GM15510 (cell line): Measurements from ENCODE around the gene RFC5.

ENCODE experiments used
- POLR2A ChIP-seq: IDR thresholded peaks from 3 replicates; pipeline ENCODE4 v1.6.1; 2011; ENCODE audit warnings: borderline replicate concordance; ENCODE audit not compliant: insufficient read length; ENCODE audit errors: extremely low read depth

RFC5 gene

DNA sequence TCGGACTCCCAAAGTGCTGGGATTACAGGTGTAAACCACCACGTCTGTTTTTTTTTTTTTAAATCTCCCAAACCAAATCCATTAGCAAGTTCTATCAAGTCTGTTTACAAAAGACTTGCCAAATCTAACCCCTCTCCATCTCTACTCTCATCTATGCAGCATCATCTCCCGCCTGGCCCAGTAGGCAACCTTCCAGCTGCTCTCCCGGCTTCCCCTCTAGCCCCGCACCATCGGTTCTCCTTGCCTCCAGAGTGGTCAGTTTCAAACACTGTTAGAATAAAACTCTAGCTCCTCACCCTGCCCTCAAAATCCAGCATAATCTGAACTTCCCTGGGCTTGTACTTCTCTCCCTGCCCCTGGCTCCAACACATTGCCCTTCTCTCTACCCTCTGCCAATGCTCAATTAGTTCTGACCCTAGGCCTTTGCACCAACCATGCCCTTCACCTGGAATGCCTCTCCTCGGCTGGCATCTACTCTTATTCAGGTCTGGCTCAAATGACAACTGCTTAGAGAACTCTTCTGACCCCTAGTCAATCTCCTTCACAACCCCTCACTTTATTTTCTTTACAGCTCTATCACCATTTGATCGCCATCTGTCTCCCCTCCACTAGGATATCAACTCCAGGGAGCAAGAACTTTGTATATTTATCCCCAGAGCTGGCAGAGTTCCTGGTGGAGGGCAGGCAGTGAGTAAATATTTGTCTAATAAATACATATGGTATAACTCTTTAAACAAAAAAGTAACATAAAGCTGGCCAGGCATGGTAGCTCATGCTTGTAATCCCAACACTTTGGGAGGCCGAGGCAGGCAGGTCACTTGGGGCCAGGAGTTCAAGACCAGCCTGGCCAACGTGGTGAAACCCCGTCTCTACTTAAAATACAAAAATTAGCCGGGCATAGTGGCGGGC, 39.6 kb downstream of the RFC5 start:
- no peak for TF ChIP-seq POLR2A

DNA sequence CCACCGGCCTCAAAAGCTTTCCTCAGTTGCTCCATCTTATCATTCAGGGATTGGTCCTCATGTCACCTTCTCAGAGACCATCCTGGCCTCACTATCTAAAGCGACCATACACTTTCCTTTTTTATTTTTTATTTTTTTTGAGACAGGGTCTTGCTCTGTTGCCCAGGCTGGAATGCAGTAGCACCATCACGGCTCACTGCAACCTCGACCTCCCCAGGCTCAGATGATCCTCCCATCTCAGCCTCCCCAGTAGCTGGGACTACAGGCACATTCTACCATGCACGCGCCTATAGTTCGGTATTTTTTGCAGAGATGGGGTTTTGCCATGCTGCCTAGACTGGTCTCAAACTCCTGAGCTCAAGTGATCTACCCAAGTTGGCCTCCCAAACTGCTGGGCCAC, 41.7 kb downstream of the RFC5 start:
- no peak for TF ChIP-seq POLR2A

DNA sequence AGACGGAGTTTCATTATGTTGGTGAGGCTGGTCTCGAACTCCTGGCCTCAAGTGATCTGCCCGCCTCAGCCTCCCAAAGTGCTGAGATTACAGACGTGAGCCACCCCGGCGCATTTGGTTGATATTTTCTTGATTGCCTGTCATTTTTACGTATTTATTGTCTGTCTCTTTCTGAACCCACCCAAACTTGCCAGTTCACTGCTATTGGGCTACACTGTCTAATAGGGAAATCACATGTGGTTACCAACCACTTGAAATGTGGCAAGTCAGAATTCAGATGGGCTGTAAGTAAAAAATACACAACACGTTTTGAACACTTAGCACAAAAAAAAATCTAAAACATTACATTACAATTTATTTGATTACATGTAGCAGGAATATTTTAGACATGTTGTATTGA, 42.4 kb downstream of the RFC5 start:
- no peak for TF ChIP-seq POLR2A

DNA sequence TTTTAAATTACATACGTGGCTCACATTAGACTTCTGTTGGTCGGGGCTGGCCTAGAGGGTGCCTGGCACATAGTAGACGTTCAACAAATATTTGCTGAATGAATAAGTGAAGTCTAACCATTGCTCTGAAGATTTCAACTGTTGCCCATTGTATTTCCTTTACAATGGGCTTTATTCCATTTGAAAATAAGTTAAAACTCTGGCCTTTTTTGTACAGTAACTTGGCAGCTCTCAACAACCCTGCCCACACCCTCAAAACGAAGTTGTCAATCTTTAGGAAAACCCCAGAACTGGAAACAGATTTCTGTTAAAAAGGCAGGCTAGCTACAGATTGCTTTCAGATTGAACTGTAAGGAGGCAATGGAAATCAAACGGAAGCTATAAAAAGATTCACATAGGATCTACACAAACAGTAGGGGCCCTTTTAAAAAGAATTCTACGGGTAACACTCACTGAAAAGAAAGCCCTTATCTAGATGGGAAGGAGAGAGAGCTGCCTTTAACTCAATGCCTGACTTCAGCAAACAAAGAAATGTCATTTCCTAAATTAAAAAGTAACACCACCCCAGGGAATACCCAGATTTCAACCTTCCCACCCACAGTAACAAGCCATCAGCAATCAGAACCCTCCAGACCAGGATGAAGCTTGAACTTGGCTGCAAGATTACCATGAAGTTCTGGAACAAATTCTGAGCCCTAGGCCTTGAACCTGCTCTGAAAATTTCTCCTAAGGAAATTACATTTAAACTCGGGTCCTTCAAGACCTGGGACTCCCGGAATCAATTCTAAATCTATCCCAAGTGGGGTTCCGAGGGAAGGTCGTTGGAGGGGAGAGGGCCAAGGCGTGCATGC, 43.1 kb downstream of the RFC5 start:
- no peak for TF ChIP-seq POLR2A

DNA sequence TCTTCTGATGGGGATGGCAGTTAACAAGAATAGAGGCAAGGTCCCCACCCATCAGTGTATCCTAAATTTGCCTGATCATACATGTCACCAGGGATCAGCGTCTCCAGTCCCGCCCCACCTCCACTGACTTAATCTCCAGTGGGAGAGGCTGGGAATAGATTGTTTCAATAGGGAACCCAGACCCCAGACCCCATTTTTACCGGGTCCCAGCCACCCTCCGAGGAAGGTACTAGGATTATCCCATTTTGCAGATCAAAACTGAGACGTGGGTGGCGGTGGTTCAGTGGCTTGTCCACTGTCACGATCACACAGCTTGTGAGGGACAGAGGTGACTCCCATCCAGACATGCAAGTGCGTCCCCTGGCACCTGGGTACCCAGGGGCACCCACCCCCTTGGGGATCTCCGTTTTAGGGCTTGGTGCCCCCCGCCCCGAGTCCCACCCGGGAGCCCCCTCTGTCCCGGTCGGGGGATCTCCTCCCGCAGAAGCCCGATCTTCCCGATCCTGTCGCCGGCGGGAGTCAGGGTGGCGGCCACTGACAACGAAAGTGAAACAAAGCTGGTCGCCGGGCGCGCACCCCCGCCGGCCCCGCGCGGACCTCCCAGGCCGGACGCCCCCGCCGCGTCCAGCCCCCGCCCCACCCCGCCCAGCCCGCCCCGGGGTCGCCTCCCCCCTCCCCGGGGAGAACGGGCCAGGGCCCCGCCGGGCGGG, 44.0 kb downstream of the RFC5 start:
- TF ChIP-seq POLR2A: no peak

DNA sequence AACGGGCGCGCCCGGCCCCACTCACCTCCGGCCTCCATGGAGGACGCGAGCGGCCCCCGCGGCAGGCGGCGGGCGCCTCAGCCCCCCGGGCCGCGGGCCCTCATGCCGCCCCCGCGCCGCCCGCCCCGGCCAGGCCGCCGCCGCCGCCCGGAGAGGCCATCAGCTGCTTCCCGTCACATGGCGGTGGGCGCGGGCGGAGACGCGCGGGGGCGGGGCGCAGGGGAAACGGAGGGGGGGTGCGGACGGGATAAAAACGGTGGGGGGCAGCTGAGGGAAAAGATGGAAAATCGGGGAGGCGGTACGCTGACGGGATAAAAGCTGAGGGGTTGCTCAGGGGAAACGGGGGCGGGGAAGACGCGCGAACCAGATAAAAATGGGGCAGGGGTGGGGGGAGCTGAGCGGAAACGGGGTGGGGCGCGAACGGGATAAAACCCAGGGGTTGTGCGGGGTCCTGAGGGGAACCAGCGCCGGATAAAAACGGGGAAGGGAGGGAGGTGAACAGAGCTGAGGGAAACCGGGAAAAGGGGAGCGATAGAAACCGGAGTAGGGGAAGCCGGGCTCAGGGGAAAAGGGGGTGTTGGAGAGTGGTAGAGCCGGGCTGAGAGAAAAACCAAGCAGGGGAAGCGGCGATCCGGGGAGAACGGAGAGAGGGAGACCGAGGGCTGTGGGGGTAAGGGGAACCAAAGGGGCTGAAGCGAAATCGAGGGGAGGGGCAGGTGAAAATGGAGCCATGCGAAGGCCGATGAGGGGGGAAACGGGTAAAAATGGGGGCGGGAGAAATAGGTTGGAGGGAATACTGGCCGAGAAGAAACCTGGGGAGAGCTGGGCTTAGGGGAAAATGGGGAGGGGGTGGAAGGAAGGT, 44.7 kb downstream of the RFC5 start, which contains the start of gene WSB2:
TSS of gene WSB2 (minus strand) at position 169 of the 862 bp plus-strand sequence. CDS start at position 38, 131 bp downstream.
- TF ChIP-seq POLR2A: no peak

DNA sequence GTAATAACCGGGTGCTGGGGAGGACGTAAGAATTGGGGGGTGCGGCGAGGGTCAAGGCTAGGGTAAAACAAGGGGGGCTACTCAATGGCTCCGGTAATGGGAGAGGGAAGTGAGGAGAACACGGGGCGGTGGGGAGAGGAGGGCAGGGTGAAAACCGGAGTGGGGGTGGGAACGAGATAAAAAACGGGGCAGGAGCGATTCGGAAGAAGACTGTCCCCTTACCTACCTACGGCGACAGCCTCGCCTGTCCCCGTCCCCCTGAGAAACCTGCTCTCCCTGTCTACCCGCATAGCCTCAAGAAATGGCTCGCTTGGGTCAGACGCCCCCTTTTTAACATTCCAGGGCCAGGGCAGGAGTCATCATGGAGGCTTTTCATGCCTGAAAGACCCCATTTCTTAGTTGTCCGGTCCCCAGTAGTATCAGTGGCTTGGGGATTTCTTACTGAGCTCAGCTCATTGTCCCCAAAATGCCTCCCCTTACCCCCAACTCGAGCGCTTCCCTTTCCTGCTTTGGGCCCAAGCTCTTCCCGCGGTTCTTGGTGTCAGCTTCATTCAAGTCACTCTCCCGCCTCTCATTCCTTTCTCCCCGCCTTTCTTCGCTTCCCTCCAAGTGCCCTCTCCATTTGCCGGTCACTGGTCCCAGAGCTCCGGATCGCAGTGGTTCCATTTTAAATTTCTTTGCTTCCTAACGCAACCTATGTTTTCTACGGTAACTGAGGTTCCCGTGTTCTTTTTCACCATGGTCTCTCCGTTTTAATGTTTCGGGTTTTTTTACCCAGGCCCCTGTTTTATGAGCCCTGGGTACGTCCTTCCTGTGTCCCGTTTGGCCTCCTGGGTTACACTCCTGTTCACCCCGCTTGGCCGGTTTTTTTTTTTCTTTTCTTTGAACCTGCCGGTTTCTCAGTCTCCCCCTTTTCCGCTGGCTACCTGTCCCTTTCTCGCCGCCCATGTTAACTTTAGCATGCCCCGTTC, 45.7 kb downstream of the RFC5 start:
- peak; percentile 54 for TF ChIP-seq POLR2A

DNA sequence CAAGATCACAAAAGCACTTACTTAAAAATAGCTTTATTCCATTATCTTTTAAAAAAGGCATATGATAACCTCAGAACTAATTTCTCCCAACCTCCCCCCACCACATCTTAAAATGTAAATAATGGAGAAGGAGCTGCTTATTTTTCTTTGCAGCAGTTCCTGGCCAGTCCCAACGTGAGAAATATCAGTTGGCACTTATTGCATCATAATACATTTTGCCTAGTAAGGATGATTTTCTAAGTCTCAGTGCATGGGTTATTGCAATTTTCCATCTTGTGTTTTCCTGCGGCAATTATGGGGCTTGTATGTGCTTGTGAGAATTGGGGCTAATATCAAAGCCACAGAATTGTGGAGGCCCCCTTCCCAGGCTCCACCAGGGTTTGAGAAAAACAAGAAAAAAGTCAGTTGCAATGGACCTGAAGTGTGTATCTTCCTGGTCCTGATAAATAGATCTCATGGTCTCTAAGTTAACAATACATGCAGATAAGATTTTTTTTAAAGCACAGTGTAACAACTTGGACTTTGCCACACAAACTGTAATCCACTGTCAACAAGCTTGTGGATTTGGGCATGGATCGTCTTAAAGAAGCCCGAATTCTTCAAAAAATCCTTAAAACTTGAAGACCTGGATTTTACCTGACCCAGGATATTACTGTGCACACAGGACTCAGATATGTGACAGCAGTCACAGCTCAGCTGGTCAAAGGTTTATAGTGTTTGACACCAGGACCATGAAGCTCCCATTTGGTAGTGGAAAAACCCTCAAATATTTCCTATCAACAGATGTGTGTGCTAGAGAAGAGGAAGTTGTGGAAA, 47.3 kb downstream of the RFC5 start:
- no peak for TF ChIP-seq POLR2A

DNA sequence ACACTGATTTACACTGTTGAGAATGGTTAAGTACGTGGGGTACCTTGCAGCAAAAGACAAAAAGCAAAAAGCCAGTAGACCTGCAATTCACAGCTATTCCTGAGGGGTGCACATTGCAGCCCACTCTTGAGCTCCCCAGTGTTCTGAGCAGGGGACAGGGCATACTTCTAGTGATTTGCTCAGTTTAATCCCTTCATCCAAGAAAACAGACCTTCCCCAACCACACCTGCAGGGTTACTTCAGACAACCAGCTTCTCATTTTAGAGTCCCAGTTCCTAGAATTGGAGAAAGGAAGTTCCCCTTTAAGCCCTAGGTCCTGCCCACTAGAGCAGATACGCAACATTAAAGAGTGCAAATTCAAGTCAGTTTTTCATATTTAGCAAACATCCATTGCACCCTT, 48.1 kb downstream of the RFC5 start:
- no peak for TF ChIP-seq POLR2A

DNA sequence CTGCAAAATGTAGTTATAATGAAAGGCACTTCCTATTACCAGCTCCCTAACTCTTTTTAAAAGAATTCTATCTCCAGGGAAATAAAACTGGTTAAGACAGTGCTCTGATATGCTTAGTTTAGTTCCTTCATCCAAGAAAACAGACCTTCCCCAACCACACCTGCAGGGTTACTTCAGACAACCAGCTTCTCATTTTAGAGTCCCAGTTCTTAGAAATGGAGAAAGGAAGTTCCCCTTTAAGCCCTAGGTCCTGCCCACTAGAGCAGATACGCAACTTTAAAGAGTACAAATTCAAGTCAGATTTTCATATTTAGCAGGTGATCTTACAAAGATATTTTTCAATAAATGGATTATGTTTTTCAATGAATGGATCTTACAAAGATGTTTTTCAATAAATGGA, 48.9 kb downstream of the RFC5 start:
- TF ChIP-seq POLR2A: no peak

DNA sequence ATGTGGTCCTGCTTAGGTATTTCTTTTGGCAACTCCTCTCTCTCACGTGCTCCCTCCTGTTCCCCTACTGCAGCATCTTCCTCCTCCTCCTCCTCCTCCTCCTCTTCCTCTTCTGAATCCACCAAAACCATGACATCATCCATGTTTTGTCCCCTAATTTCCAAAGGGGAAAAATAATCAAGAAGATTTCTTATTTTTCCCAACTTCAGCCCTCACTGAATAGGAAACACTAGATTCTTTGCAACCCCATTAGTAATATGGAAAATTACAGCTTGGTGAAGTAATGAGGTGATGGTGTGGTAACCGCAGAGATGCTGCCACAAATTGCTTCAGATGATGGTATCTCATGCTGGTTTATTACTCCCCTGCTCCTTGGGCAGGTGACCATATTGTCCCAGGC, 51.9 kb downstream of the RFC5 start:
- TF ChIP-seq POLR2A: no peak

DNA sequence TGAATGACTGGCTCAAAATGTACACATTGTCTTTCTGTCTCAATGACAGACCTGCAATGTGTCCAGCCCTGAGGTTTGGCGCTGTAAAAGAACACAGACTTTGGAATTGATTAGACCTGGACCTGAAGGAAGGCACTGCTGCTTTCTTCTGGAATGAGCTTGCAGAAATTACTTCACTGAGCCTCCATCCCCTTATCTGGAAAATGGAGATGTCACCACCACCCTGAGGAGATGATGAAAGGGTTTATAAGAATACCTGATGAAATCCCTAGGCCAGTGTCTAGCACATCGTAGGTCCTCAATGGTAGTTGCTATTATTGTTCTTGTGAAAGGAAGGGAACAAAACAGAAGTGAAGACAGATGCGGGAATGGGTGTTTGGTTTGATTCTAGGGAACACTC, 54.1 kb downstream of the RFC5 start:
- TF ChIP-seq POLR2A: no peak

DNA sequence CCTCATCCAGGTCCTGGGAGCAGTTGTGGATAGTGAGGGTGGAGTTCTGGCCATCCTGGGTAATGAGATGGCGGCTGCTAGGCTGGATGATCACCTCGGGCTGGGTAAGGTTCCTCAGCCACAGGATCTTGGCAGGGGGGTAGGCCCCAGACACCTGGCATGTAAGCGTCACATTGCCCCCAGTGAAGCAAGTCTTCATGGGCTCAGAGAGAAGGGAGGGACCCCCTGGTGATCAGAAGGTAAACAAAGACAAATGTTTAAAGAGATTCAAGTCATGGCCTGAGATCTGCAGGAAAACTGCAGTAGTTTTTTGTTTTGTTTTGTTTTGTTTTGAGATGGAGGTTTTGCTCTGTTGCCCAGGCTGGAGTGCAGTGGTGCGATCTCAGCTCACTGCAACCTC, 57.3 kb downstream of the RFC5 start:
- no peak for TF ChIP-seq POLR2A
